Right cardiac atrium (tissue), 5 donors: ENCODE data around the gene OR5AR1. TPM values are rescaled to one million over a fixed set of nuclear protein-coding genes. Genes with fewer than 3 reads are reported as not detected.
"Not testable (repeated sequence)": the region's sequence is repeated elsewhere in the genome, so short reads cannot be mapped to it uniquely, and the experiment has no call there.

Experiments
- ATAC-seq, 2 donors: fragments of 200-7000 bp; cut with Tn5 transposase; one replicate each; pipeline versions ENCODE4 v1.8.0 to v1.9.1; 2020; ENCODE audit warnings: moderate library complexity in 2 of 2, mild to moderate bottlenecking in 1 of 2
- DNase-seq, 3 donors: peaks; one replicate each; pipeline ENCODE4 v3.0.0-alpha.2; 2020
- H3K27ac ChIP-seq: one replicate; pipeline ENCODE4 v1.5.1; 2013; ENCODE audit warnings: mild to moderate bottlenecking, low read length, control low read depth, moderate library complexity
- H3K27me3 ChIP-seq: one replicate; pipeline ENCODE4 v1.6.1; 2013; ENCODE audit not compliant: control insufficient read depth, insufficient read depth
- H3K4me1 ChIP-seq: one replicate; pipeline ENCODE4 v1.6.1; 2013; ENCODE audit warnings: low read length; ENCODE audit not compliant: control insufficient read depth, insufficient read depth
- H3K4me3 ChIP-seq: one replicate; pipeline ENCODE4 v1.5.1; 2013; ENCODE audit warnings: low read length, control low read depth
- H3K9me3 ChIP-seq: one replicate; pipeline ENCODE4 v1.6.1; 2013; ENCODE audit warnings: low read length; ENCODE audit not compliant: control insufficient read depth
- WGBS: extraction: QIAGEN DNeasy Blood & Tissue Kit; methylation state at CpG from one replicate; pipeline ENCODE4 v1.1.7; 2013; 5-methylcytosine and 5-hydroxymethylcytosine counted together
- intact Hi-C, 4 donors: fragments of 100-400 bp; cut with DNase I; formaldehyde crosslinking; loops; one replicate each; pipeline versions ENCODE4 v1.11.0 to v1.14.0; 2022 to 2023
- long read RNA-seq, 4 donors: library from polyadenylated mRNA; unstranded; transcript quantifications; one replicate each; pipeline ENCODE4 v2.0.0, GENCODE V29; 2020 to 2021
- polyA plus RNA-seq: library from polyadenylated mRNA; stranded (reverse); fragments of 200-250 nt; gene quantifications from one replicate; pipeline ENCODE4 v1.2.3, GENCODE V29; 2013
- total RNA-seq, 4 donors: library from RNA; stranded (reverse); fragmentation: NEBNext Ultra II Directional; extraction: Animal tissue kit (Norgen Biotek cat#: 25700); gene quantifications; one replicate each; pipeline ENCODE4 v1.2.1, GENCODE V29; 2021
- donor health status: healthy with polysubstance abuse.
- donor health status: DM: no; HTN: yes; CAD: no.
- donor health status: DM: no; HTN: no; CAD: no.
- donor health status: DM: no; HTN: yes; CAD: no; lungs with severe emphysema.
- donor health status: DM: yes; HTN: yes; CAD: no.

OR5AR1 gene
- total RNA-seq (not detected), polyA plus RNA-seq (not detected)
- long read RNA-seq, donor 1, result 0 reads
- long read RNA-seq, donor 2, result 0 reads
- long read RNA-seq, donor 3, result 0 reads
- long read RNA-seq, donor 4, result 0 reads

GRCh38 chr11:56663386-56663785 is at the start of gene OR5AR1:
Gene OR5AR1 (plus strand): TSS chr11:56663686. CDS start chr11:56663686, 0 bp downstream.
- 72% methylated on average over 2 of the region's 2 CpGs for whole genome bisulfite sequencing
- intact Hi-C loops, result no loop called here
- H3K27me3 ChIP-seq, result no peaks in the 10 kb centered on the region
- no peaks in the 10 kb centered on the region for H3K4me1 ChIP-seq
- H3K9me3 ChIP-seq, result no peaks in the 10 kb centered on the region
- ATAC-seq (no peak), DNase-seq (no peak)
- H3K27ac ChIP-seq, result no peak within 1 kb of the TSS
- no peak within 1 kb of the TSS for H3K4me3 ChIP-seq

GRCh38 chr11:56624661-56625110 is 38.8 kb upstream of the OR5AR1 start:
- peak; percentile 36 to 56 for ATAC-seq

GRCh38 chr11:56625946-56626345 is 37.5 kb upstream of the OR5AR1 start:
- no peak for DNase-seq
- WGBS, result 37% methylated on average over 2 of the region's 2 CpGs
- Histone ChIP-seq H3K9me3 (no peaks in the 10 kb centered on the region), H3K4me1 (no peaks in the 10 kb centered on the region), H3K27ac (no peak overlapping the region), H3K27me3 (no peaks in the 10 kb centered on the region), H3K4me3 (no peak overlapping the region)
- intact Hi-C loops, result loop anchor here in 1 of 4 donors (10.0 kb wide), 1 partner anchor 149 kb away; no protein-coding TSS in a partner anchor
- no peak for ATAC-seq

More at GRCh38 chr11:56624661-56625110, 38.8 kb upstream of the OR5AR1 start:
- Histone ChIP-seq H3K9me3 (no peaks in the 10 kb centered on the region), H3K27me3 (no peaks in the 10 kb centered on the region), H3K27ac (no peak overlapping the region), H3K4me3 (no peak overlapping the region), H3K4me1 (no peaks in the 10 kb centered on the region)
- intact Hi-C loops, result loop anchor here in 1 of 4 donors (10.0 kb wide), 1 partner anchor 150 kb away; no protein-coding TSS in a partner anchor
- 8% methylated on average over 3 of the region's 3 CpGs for WGBS
- no peak for DNase-seq

- Histone ChIP-seq H3K27ac (no peak overlapping the region), H3K9me3 (no peaks in the 10 kb centered on the region), H3K4me1 (no peaks in the 10 kb centered on the region), H3K27me3 (no peaks in the 10 kb centered on the region), H3K4me3 (no peak overlapping the region)
- intact Hi-C loops, result no loop called here
- ATAC-seq (no peak), DNase-seq (no peak)
- WGBS, result 73% methylated on average over 2 of the region's 2 CpGs
Observed at GRCh38 chr11:56632329-56632728, 31.2 kb upstream of the OR5AR1 start.

GRCh38 chr11:56636861-56637260 is 26.6 kb upstream of the OR5AR1 start:
- intact Hi-C loops, result no loop called here
- WGBS, result 73% methylated on average over 2 of the region's 2 CpGs

GRCh38 chr11:56637500-56637899 is 26.0 kb upstream of the OR5AR1 start:
- H3K27me3 ChIP-seq, result no peaks in the 10 kb centered on the region
- intact Hi-C loops, result no loop called here
- 77% methylated on average over 3 of the region's 3 CpGs for WGBS
- DNase-seq, result no peak
- ATAC-seq, result no peak
- no peaks in the 10 kb centered on the region for H3K9me3 ChIP-seq
- H3K4me1 ChIP-seq, result no peaks in the 10 kb centered on the region
- no peak overlapping the region for H3K4me3 ChIP-seq
- H3K27ac ChIP-seq, result no peak overlapping the region

More at GRCh38 chr11:56636861-56637260, 26.6 kb upstream of the OR5AR1 start:
- Histone ChIP-seq H3K9me3 (no peaks in the 10 kb centered on the region), H3K27me3 (no peaks in the 10 kb centered on the region), H3K4me1 (no peaks in the 10 kb centered on the region), H3K27ac (no peak overlapping the region), H3K4me3 (no peak overlapping the region)
- DNase-seq, result no peak
- no peak for ATAC-seq

GRCh38 chr11:56642339-56642738 is 21.1 kb upstream of the OR5AR1 start, which contains the start of gene OR5AP2:
Gene OR5AP2 (minus strand): TSS chr11:56642439. CDS start chr11:56642439, 0 bp downstream.
- Histone ChIP-seq H3K9me3 (no peaks in the 10 kb centered on the region), H3K4me3 (no peak within 1 kb of the TSS), H3K27me3 (no peaks in the 10 kb centered on the region), H3K4me1 (no peaks in the 10 kb centered on the region), H3K27ac (no peak within 1 kb of the TSS)
- WGBS, result 68% methylated on average over 2 of the region's 2 CpGs
- intact Hi-C loops, result no loop called here
- ATAC-seq (no peak), DNase-seq (no peak)

- 19% methylated on average over 3 of the region's 3 CpGs for WGBS
- no peak for ATAC-seq
- no peak overlapping the region for H3K4me3 ChIP-seq
Observed at GRCh38 chr11:56659755-56660154, 3.7 kb upstream of the OR5AR1 start.

GRCh38 chr11:56670984-56671383 is 7.5 kb downstream of the OR5AR1 start:
- H3K4me1 ChIP-seq, result no peaks in the 10 kb centered on the region
- no peak overlapping the region for H3K27ac ChIP-seq
- H3K27me3 ChIP-seq, result no peaks in the 10 kb centered on the region
- intact Hi-C loops, result no loop called here
- no peaks in the 10 kb centered on the region for H3K9me3 ChIP-seq
- ATAC-seq (no peak), DNase-seq (no peak)
- no peak overlapping the region for H3K4me3 ChIP-seq
- WGBS, result 78% methylated on average over 2 of the region's 2 CpGs

More at GRCh38 chr11:56659755-56660154, 3.7 kb upstream of the OR5AR1 start:
- H3K27me3 ChIP-seq, result no peaks in the 10 kb centered on the region
- H3K27ac ChIP-seq, result no peak overlapping the region
- H3K9me3 ChIP-seq, result no peaks in the 10 kb centered on the region
- intact Hi-C loops, result no loop called here
- H3K4me1 ChIP-seq, result no peaks in the 10 kb centered on the region
- DNase-seq, result no peak

- WGBS, result 47% methylated on average over 1 of the region's 1 CpG
- intact Hi-C loops, result no loop called here
- ATAC-seq, result no peak
Observed at GRCh38 chr11:56688554-56689100, 25.1 kb downstream of the OR5AR1 start.

GRCh38 chr11:56691179-56691578 is 27.7 kb downstream of the OR5AR1 start:
- ATAC-seq, H3K9me3 ChIP-seq, H3K4me1 ChIP-seq, intact Hi-C loops, H3K27ac ChIP-seq, DNase-seq, H3K4me3 ChIP-seq, H3K27me3 ChIP-seq: not testable (repeated sequence)
- 86% methylated on average over 3 of the region's 3 CpGs for WGBS

More at GRCh38 chr11:56688554-56689100, 25.1 kb downstream of the OR5AR1 start:
- DNase-seq, result no peak
- no peak overlapping the region for H3K27ac ChIP-seq
- H3K9me3 ChIP-seq, result no peaks in the 10 kb centered on the region
- H3K4me1 ChIP-seq, result no peaks in the 10 kb centered on the region
- no peak overlapping the region for H3K4me3 ChIP-seq
- no peaks in the 10 kb centered on the region for H3K27me3 ChIP-seq
